DOHH2 (cell line): ENCODE results near the gene BEND5.

Experiments
- EZH2phosphoT487 ChIP-seq: fragments of 200-600 bp; sonication (generic); IDR thresholded peaks from 2 replicates; pipeline ENCODE4 v1.6.1; 2017; ENCODE audit warnings: borderline replicate concordance, mild to moderate bottlenecking, antibody characterized with exemption, low read length, moderate library complexity, mixed read lengths
- TF ChIP-seq, protein P1 (sequence below): fragments of 200-600 bp; sonication (generic); IDR thresholded peaks from one replicate; pipeline ENCODE4 v1.5.1; 2014; ENCODE audit warnings: antibody characterized with exemption, mild to moderate bottlenecking, low read depth, low read length; ENCODE audit not compliant: poor library complexity, severe bottlenecking

DNA sequence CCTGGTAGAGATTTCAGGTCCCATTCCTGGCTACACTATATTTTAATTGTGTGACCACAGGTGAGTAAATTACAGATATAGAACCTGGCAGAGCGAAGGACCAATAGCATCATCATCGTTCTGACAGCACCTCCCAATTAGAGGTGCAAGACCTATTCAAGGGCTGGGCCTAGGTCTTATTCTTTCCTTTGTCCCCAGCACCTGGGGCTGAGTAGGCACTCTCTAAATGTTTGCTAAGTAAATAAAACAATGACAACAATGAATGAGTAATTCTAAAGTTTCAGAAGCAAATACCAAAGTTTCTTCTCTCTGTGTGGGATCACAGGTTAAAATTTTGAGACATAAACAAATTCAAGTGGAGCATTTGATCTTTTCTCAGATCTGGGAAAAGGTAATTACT, 32.7 kb downstream of the BEND5 start:
- TF ChIP-seq, protein P1, sequence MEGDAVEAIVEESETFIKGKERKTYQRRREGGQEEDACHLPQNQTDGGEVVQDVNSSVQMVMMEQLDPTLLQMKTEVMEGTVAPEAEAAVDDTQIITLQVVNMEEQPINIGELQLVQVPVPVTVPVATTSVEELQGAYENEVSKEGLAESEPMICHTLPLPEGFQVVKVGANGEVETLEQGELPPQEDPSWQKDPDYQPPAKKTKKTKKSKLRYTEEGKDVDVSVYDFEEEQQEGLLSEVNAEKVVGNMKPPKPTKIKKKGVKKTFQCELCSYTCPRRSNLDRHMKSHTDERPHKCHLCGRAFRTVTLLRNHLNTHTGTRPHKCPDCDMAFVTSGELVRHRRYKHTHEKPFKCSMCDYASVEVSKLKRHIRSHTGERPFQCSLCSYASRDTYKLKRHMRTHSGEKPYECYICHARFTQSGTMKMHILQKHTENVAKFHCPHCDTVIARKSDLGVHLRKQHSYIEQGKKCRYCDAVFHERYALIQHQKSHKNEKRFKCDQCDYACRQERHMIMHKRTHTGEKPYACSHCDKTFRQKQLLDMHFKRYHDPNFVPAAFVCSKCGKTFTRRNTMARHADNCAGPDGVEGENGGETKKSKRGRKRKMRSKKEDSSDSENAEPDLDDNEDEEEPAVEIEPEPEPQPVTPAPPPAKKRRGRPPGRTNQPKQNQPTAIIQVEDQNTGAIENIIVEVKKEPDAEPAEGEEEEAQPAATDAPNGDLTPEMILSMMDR = no peak
- no peak for TF ChIP-seq EZH2phosphoT487
